Neural cell (in vitro differentiated cells): Measurements from ENCODE around the gene MYORG.

Experiments used
- CTCF ChIP-seq: fragments of 450-650 bp; IDR thresholded peaks from 2 replicates; pipeline ENCODE4 v1.5.1; 2014; ENCODE audit warnings: antibody characterized with exemption, mild to moderate bottlenecking, moderate library complexity; ENCODE audit not compliant: poor library complexity, severe bottlenecking
- EP300 ChIP-seq: fragments of 450-650 bp; conservative IDR thresholded peaks from 2 replicates; pipeline ENCODE4 v1.6.1; 2014; ENCODE audit warnings: antibody characterized with exemption, mild to moderate bottlenecking, moderate library complexity; ENCODE audit not compliant: poor library complexity, severe bottlenecking
- EZH2 ChIP-seq: fragments of 200-600, 300-800 bp; shearing (Covaris generic), sonication (generic); IDR thresholded peaks from 2 replicates; pipeline ENCODE4 v1.6.1; 2014; ENCODE audit warnings: antibody characterized with exemption, low read length, borderline replicate concordance, mild to moderate bottlenecking; ENCODE audit not compliant: insufficient read depth, poor library complexity, severe bottlenecking
- MXI1 ChIP-seq: fragments of 450-650 bp; conservative IDR thresholded peaks from 2 replicates; pipeline ENCODE4 v1.6.1; 2014; ENCODE audit warnings: antibody characterized with exemption, mild to moderate bottlenecking; ENCODE audit not compliant: poor library complexity, severe bottlenecking
- POLR2AphosphoS5 ChIP-seq: IDR thresholded peaks from 2 replicates; pipeline ENCODE4 v1.6.1; 2012
- RAD21 ChIP-seq: fragments of 450-650 bp; conservative IDR thresholded peaks from 2 replicates; pipeline ENCODE4 v1.6.1; 2014; ENCODE audit warnings: antibody characterized with exemption, mild to moderate bottlenecking, moderate library complexity
- REST ChIP-seq: IDR thresholded peaks from 2 replicates; pipeline ENCODE4 v1.6.1; 2012; ENCODE audit warnings: borderline replicate concordance
- SMC3 ChIP-seq: fragments of 450-650 bp; conservative IDR thresholded peaks from 2 replicates; pipeline ENCODE4 v1.6.1; 2014; ENCODE audit warnings: antibody characterized with exemption, mild to moderate bottlenecking, moderate library complexity; ENCODE audit not compliant: poor library complexity
- TAF1 ChIP-seq: IDR thresholded peaks from 2 replicates; pipeline ENCODE4 v1.6.1; 2012; ENCODE audit warnings: low read depth

- TF ChIP-seq CTCF (no peak), POLR2AphosphoS5 (no peak), EZH2 (no peak), TAF1 (no peak), REST (no peak), MXI1 (no peak), RAD21 (no peak), SMC3 (no peak), EP300 (no peak)
Measured at GRCh38 chr9:34371886-34372466, 4.7 kb downstream of the MYORG start.
